ENCODE data around the gene ROR1.

Gene ROR1

DNA sequence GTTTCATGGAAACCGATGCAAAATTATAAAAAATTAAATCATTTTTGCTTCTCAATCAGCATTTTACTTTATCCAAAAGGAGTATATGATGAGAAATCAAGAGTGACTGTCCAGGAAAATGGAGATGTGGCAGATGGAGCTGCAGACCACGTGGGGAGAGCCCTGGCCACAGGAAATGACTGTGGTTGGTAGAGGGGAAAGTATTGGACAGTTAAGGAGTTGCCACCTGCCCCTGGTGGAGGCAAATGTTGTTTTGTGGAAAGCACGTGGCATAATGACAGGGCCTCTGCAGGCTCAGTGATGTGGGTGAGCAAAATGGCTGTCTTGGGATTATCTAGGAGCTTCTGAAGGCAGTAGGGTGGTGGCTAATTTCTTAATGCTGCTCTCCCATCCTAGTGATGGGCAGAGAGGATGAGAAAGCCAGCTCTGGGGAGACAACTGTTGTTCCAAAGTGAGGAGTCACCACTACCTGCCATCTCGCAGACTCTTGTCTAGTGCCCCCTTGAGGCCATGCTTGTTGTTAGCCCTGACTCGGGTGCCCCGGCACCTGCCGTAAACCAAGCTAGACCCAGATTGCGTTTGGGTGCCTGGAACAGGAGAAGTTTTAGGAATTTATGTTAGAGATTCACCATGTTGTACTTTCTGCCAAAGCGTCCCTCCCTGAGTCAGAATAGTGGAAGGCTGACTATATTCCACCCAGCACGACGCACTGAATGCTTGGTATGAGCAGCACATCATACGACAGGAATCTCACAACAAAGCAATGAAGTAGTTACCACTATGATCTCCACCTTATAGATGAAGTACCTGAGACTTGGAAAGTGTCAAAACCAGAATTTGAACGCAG is 144.0 kb downstream of the ROR1 start:
- H3K4me3 ChIP-seq (ENCODE audit: low read length): no peak overlapping the region
- no peak overlapping the region for H3K9ac ChIP-seq (ENCODE audit: low read length)
- H3K36me3 ChIP-seq (ENCODE audit: control insufficient read depth, low read depth, low read length): no peaks in the 10 kb centered on the region
- no peaks in the 10 kb centered on the region for H3K9me3 ChIP-seq (ENCODE audit: control insufficient read depth, low read depth, low read length)
- peaks cover 40% of the 10 kb centered on the region for H3K4me1 ChIP-seq (ENCODE audit: control insufficient read depth, low read depth, low read length)
- no peaks in the 10 kb centered on the region for H3K27me3 ChIP-seq (ENCODE audit: control insufficient read depth, insufficient read depth, low read length)
- no peak overlapping the region for H3K27ac ChIP-seq (ENCODE audit: low read length)

DNA sequence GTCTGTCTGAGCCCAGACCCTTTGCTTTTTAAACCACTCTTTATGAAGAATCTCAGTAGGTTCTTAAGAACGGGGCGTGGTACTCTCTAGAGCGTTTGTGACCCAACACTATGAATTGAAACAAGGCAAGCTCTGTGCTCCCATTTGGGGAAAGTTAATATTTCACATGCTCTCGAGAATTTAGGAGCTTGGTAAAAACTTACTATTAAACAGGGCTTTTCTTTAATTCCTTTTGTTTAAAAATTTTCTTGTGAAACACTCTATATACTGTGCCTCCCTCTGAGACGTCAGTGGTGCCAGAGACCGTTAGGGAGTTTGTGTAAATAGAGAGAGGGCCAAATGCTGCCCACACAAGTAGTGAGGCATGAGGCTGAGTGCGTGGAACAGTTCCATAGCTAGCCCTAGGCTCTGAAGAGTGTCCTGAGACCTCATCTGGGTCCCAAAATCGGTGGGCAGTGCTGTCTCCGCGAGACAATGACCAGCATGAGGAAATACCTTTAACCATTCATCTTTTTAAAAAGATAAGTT is 144.7 kb downstream of the ROR1 start:
- no peak overlapping the region for H3K27ac ChIP-seq (ENCODE audit: low read length)
- H3K27me3 ChIP-seq (ENCODE audit: control insufficient read depth, insufficient read depth, low read length): no peaks in the 10 kb centered on the region
- no peak overlapping the region for H3K4me3 ChIP-seq (ENCODE audit: low read length)
- peaks cover 35% of the 10 kb centered on the region for H3K4me1 ChIP-seq (ENCODE audit: control insufficient read depth, low read depth, low read length)
- no peak overlapping the region for H3K9ac ChIP-seq (ENCODE audit: low read length)
- no peaks in the 10 kb centered on the region for H3K9me3 ChIP-seq (ENCODE audit: control insufficient read depth, low read depth, low read length)
- H3K36me3 ChIP-seq (ENCODE audit: control insufficient read depth, low read depth, low read length): no peaks in the 10 kb centered on the region

DNA sequence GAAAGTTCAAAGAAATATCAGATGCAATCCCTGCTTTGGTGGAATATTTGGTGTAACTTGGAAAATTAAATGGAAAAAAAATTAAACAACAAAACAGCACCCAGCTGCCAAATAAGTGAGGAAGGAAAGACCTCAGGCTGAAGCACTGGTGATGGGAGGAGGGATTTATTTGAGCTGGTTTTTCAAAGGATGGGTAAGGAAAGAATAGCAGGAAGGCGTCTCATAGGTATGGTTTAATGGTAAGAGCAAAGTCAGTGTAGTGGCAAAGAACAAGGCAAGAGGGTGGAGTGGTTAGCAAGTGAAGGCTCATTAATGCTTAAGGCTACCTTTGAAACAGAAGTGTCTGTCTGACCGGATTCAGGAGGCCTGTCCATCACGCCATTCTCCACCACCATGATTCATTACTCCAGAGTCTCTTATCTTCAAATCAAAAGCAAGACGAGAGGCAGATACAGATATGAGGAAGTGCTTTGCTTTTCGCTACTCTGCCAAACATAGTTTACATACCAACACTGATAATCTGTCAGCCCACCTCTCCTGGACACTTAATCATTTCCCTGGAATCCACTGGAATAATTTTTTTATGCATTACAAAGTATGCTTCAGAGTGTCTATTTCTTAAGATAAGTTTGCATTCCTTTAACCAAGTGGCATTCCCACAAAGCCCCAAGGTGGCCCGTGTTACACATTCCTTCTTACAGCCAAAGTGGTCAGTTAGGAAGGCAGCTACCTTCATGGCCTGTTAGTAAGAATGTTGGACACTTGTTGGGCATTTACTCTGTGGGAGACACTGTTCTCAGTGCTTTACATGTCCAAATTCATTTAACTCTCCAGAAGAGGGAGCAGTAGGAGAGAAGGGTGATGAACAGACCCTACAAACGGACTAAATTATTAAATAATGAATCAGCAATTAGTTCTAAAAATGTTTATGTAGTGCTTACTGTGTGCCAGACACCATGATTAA is 146.6 kb downstream of the ROR1 start:
- Histone ChIP-seq H3K9ac (ENCODE audit: low read length) (no peak overlapping the region), H3K27ac (ENCODE audit: low read length) (peak overlapping the region; percentile 7), H3K4me3 (ENCODE audit: low read length) (no peak overlapping the region), H3K4me1 (ENCODE audit: control insufficient read depth, low read depth, low read length) (peaks cover 19% of the 10 kb centered on the region), H3K36me3 (ENCODE audit: control insufficient read depth, low read depth, low read length) (no peaks in the 10 kb centered on the region), H3K9me3 (ENCODE audit: control insufficient read depth, low read depth, low read length) (no peaks in the 10 kb centered on the region), H3K27me3 (ENCODE audit: control insufficient read depth, insufficient read depth, low read length) (no peaks in the 10 kb centered on the region)

DNA sequence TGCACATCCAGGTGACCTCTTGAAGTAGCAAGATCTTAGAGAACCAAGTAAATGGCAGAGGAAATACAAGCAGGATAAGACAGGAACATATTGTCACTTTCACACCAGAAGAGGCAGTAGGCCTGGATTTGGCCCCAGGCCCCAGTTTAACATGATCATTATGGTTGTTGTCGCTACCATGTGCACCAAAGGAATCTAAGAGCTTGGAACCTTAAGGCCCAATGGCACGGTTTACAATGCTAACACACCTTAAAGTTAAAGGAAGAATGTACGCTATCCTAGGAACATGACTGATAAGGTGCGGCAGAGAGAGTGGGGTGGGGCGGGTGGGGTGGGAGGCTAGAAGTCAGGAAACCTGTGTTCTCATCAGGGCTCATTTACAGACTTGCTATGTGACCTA is 147.5 kb downstream of the ROR1 start:
- Histone ChIP-seq H3K9ac (ENCODE audit: low read length) (no peak overlapping the region), H3K9me3 (ENCODE audit: control insufficient read depth, low read depth, low read length) (no peaks in the 10 kb centered on the region), H3K36me3 (ENCODE audit: control insufficient read depth, low read depth, low read length) (no peaks in the 10 kb centered on the region), H3K27me3 (ENCODE audit: control insufficient read depth, insufficient read depth, low read length) (no peaks in the 10 kb centered on the region), H3K4me1 (ENCODE audit: control insufficient read depth, low read depth, low read length) (peaks cover 19% of the 10 kb centered on the region), H3K4me3 (ENCODE audit: low read length) (no peak overlapping the region), H3K27ac (ENCODE audit: low read length) (no peak overlapping the region)

DNA sequence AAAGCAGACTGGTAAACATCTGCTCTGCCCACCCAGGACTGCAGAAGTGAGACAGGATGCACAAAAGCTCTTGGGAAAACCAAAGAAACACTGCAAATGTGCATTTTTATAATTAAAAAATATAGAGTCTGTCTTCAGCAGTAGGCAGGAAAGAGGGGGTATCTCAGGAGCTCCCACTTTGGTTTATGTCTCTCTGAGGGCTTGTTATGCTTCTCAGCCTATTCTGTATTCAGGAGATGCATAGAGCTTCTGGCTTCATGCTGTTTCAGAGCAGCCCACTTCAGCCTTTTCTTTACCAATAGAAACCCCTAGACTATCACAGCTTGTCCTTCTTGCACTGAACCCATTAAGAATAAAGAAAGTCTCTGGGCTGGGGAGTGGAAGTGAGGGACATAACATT is 148.0 kb downstream of the ROR1 start:
- no peak overlapping the region for H3K4me3 ChIP-seq (ENCODE audit: low read length)
- no peaks in the 10 kb centered on the region for H3K36me3 ChIP-seq (ENCODE audit: control insufficient read depth, low read depth, low read length)
- H3K9me3 ChIP-seq (ENCODE audit: control insufficient read depth, low read depth, low read length): no peaks in the 10 kb centered on the region
- H3K27ac ChIP-seq (ENCODE audit: low read length): no peak overlapping the region
- peaks cover 19% of the 10 kb centered on the region for H3K4me1 ChIP-seq (ENCODE audit: control insufficient read depth, low read depth, low read length)
- H3K27me3 ChIP-seq (ENCODE audit: control insufficient read depth, insufficient read depth, low read length): no peaks in the 10 kb centered on the region
- no peak overlapping the region for H3K9ac ChIP-seq (ENCODE audit: low read length)

DNA sequence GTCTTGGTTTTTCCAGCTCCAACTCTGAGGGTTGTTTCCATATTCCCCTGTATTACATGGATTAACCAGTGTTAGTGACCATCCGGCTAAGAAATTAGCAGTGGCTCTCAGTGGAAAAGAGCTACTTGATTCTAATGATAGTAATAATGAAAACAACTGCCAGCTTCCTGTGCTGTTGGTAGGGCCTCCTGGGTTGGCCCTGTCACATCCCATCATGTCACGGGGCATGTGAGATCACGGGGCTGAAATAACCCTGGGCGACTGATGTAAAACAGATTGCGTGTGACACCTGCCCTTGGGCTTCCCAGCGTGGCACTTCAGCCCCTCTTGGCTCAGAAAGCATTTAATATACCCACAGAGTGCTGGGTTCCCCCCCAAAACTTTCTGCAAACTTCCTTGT is 149.0 kb downstream of the ROR1 start:
- H3K27me3 ChIP-seq (ENCODE audit: control insufficient read depth, insufficient read depth, low read length): no peaks in the 10 kb centered on the region
- no peak overlapping the region for H3K27ac ChIP-seq (ENCODE audit: low read length)
- H3K9me3 ChIP-seq (ENCODE audit: control insufficient read depth, low read depth, low read length): no peaks in the 10 kb centered on the region
- H3K4me3 ChIP-seq (ENCODE audit: low read length): no peak overlapping the region
- H3K36me3 ChIP-seq (ENCODE audit: control insufficient read depth, low read depth, low read length): no peaks in the 10 kb centered on the region
- H3K4me1 ChIP-seq (ENCODE audit: control insufficient read depth, low read depth, low read length): peaks cover 23% of the 10 kb centered on the region
- no peak overlapping the region for H3K9ac ChIP-seq (ENCODE audit: low read length)

DNA sequence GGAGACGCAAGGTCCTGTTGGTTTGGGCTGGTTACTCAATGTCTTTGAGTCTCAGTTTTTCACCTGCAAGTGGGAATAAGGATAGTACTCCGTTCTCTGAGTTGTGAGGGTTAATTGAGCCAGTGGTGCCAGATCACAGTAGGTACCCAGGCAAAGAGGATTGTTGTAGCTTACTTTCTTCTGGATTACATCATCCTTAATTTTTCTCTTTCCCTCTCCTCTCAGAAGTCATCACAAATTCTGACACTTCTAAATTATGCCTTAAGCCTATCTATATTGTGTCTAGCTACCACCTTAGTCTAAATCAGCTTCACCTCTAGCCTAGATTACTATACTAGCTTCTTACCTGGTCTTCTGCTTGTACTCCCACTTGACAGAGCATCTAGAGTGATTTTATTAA is 149.5 kb downstream of the ROR1 start:
- Histone ChIP-seq H3K36me3 (ENCODE audit: control insufficient read depth, low read depth, low read length) (no peaks in the 10 kb centered on the region), H3K27ac (ENCODE audit: low read length) (no peak overlapping the region), H3K27me3 (ENCODE audit: control insufficient read depth, insufficient read depth, low read length) (no peaks in the 10 kb centered on the region), H3K4me3 (ENCODE audit: low read length) (no peak overlapping the region), H3K4me1 (ENCODE audit: control insufficient read depth, low read depth, low read length) (peaks cover 26% of the 10 kb centered on the region), H3K9me3 (ENCODE audit: control insufficient read depth, low read depth, low read length) (no peaks in the 10 kb centered on the region), H3K9ac (ENCODE audit: low read length) (no peak overlapping the region)

DNA sequence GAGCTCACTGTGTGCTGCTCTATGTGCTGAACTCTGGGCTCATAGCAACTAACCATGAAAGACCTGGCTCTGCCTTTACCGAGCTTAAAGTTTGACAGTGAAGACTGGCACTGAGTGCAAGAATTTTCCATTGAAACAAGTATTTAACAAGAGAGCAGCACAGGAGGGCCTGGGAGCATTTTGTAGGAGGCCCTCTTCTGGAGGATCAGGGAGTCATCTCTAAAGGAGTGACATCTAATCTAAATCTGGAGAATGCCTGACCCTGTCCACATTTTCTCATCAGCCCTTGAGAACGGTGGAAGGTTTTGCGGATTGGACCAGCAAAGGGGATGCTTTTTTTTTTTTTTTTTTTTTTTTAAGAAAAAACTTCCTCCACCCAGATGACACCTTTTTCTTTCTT is 150.8 kb downstream of the ROR1 start:
- Histone ChIP-seq H3K9ac (ENCODE audit: low read length) (no peak overlapping the region), H3K4me1 (ENCODE audit: control insufficient read depth, low read depth, low read length) (peaks cover 29% of the 10 kb centered on the region), H3K27me3 (ENCODE audit: control insufficient read depth, insufficient read depth, low read length) (no peaks in the 10 kb centered on the region), H3K9me3 (ENCODE audit: control insufficient read depth, low read depth, low read length) (no peaks in the 10 kb centered on the region), H3K4me3 (ENCODE audit: low read length) (no peak overlapping the region), H3K27ac (ENCODE audit: low read length) (no peak overlapping the region), H3K36me3 (ENCODE audit: control insufficient read depth, low read depth, low read length) (no peaks in the 10 kb centered on the region)

DNA sequence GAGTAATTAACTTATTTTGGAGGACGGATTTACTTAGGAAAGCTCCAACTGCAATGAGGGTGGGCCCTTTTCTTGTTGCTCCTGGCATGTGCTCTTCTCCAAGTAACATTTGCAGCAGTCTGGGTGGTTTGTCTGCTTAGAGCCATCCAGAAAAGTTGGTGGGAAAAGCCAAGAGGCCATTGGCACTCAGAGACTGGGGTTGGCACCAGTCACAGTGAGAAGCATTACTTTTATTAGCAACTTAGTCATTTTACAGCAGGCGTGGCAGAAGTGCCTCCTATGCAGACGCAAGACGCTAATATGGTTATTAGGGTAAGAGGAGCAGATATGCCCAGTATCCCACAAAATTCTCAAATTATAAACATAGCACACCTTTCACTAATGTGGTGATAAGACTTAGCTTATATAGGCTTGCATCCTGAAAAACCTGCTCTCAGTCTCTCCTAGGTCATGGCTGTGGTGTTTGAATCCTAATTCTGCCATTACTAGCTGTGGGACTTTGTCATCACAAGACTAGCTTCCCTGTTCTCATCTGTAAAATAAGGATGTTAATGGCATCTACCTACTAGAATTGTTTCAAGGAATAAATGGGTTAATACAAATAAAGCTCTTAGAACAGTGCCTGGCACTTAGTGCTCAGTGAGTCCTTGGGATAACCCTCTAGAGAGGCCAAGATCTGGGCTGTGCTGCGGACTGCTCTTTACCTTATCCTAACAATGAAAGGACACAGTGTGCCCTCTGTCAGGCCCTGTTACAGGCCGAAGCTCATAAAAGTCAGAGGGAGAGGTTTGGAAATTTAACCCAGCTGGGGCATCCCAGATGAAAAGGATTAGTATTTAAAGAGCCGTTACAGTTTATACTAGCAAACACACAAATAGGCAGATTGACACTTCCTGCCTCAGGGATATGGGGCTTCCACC is 154.6 kb downstream of the ROR1 start:
- Histone ChIP-seq H3K27ac (ENCODE audit: low read length) (no peak overlapping the region), H3K27me3 (ENCODE audit: control insufficient read depth, insufficient read depth, low read length) (no peaks in the 10 kb centered on the region), H3K4me1 (ENCODE audit: control insufficient read depth, low read depth, low read length) (peaks cover 11% of the 10 kb centered on the region), H3K9ac (ENCODE audit: low read length) (no peak overlapping the region), H3K4me3 (ENCODE audit: low read length) (no peak overlapping the region), H3K36me3 (ENCODE audit: control insufficient read depth, low read depth, low read length) (no peaks in the 10 kb centered on the region), H3K9me3 (ENCODE audit: control insufficient read depth, low read depth, low read length) (no peaks in the 10 kb centered on the region)

DNA sequence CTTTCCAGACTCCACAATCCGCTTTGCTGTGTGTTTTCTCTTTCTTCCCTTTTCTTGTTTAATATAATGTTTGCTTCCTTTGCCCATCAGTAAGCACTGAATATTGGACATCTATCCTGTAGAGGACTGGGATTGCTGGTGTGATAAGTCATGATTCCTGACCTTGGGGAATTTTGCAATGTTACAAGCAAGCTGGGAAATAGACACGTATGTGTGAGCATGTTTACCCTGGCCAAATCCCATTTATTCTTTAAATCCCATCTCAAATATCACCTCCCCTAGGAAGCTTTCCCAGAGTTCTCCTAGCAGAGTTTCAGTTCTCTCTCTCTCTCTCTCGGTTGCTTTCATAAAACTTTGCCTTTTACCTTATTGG is 155.3 kb downstream of the ROR1 start:
- Histone ChIP-seq H3K36me3 (ENCODE audit: control insufficient read depth, low read depth, low read length) (no peaks in the 10 kb centered on the region), H3K27ac (ENCODE audit: low read length) (no peak overlapping the region), H3K4me3 (ENCODE audit: low read length) (no peak overlapping the region), H3K9me3 (ENCODE audit: control insufficient read depth, low read depth, low read length) (no peaks in the 10 kb centered on the region), H3K4me1 (ENCODE audit: control insufficient read depth, low read depth, low read length) (peaks cover 11% of the 10 kb centered on the region), H3K27me3 (ENCODE audit: control insufficient read depth, insufficient read depth, low read length) (no peaks in the 10 kb centered on the region), H3K9ac (ENCODE audit: low read length) (no peak overlapping the region)

DNA sequence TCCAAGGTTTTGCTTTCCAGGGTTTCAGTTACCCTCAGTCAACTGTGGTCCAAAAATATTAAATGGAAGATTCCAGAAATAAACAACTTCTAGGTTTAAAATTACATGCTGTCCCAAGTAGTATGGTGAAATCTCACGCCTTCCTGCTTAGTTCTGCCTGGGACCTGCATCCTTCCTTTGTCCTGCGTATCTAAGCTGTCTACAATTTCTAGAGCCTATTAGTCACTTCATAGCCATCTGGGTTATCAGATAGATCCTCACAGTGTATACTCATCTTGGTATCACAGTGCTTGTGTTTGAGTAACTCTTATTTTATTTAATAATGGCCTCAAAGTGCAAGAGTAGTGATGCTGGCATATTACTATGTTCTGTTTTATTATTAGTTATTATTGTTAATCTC is 157.7 kb downstream of the ROR1 start:
- Histone ChIP-seq H3K27me3 (ENCODE audit: control insufficient read depth, insufficient read depth, low read length) (no peaks in the 10 kb centered on the region), H3K4me1 (ENCODE audit: control insufficient read depth, low read depth, low read length) (peaks cover 11% of the 10 kb centered on the region), H3K9me3 (ENCODE audit: control insufficient read depth, low read depth, low read length) (no peaks in the 10 kb centered on the region), H3K4me3 (ENCODE audit: low read length) (no peak overlapping the region), H3K9ac (ENCODE audit: low read length) (no peak overlapping the region), H3K27ac (ENCODE audit: low read length) (no peak overlapping the region), H3K36me3 (ENCODE audit: control insufficient read depth, low read depth, low read length) (no peaks in the 10 kb centered on the region)

All from iPS-18a (cell line).